HG02678 (cell line): ENCODE data around the gene CDC42BPA.
"Not testable (repeated sequence)": the region's sequence is repeated elsewhere in the genome, so short reads cannot be mapped to it uniquely, and the experiment has no call there.

Experiments used
- ATAC-seq: cut with Tn5 transposase; IDR thresholded peaks from one replicate; pipeline ENCODE4 v1.9.1; 2021; ENCODE audit warnings: mild to moderate bottlenecking, moderate library complexity; ENCODE audit not compliant: unreplicated experiment

CDC42BPA gene

GRCh38 chr1:227308367-227309336 is 9.6 kb downstream of the CDC42BPA start:
- ATAC-seq, result no peak

DNA sequence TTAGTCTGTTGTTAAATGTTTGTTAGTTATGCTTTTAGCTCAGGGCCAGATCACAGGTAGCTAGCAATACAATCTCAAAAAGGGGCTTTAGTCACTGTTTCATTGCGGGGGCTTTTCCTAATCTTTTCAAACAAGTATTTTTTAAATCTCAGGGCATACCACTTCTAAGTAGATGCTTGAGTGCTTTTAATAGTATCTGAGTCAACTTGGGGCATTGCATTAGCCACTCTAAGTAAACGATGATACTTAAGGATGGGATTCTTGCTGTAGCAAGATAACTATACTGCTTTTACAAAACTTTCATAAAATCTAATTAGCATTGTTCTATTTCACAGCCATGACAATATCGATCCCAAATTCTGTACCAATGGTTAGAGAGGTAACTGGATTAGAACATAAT is 11.6 kb downstream of the CDC42BPA start:
- no peak for ATAC-seq

DNA sequence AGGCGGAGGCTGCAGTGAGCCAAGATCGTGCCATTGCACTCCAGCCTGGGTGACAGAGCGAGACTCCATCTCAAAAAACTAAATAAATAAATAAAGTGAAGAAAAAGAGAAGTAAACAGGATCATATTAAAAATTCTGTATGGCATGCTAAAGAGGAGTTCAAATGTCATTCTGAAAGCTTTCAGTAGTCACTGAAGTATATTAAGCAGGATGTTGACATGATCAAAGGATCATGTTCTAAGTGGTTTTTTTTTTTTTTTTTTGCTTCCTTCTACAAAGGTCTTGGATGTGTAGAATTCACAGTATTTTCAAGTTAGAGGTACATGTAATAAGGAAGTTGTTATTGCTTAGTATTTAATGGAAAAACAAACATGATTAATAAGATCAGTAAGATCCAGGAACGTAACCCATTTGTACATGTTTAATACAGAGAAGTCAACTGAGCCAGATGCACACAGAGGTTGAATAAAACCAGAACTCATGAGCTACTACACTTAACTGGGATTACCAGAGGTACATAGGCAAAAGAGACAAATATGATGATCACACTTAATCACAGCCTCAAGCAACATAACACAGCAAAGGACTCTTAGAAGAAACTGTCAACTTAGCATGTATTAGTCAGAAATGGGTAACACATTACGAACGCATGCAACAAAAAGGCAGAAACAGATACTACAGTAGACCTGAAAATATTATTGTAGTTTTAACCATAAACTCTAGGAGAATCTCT is 12.2 kb downstream of the CDC42BPA start:
- ATAC-seq, result no peak

DNA sequence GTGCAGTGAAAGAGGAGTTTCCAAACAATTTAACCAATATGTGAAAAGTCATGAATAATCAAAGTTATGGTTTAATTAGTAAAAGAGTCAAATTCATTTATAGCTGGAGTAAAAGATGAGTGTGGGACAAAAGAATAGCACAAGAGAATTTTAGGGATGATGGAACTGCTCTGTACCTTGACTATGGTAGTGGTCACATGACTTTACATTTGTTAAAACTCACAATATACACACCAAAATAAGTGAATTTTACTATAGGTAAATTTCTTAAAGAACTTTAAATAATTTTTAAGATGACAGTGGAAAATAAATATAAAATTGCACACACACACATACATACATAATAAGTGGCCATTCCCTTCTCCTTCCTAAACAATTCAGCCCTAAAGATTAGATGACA is 13.6 kb downstream of the CDC42BPA start:
- no peak for ATAC-seq

DNA sequence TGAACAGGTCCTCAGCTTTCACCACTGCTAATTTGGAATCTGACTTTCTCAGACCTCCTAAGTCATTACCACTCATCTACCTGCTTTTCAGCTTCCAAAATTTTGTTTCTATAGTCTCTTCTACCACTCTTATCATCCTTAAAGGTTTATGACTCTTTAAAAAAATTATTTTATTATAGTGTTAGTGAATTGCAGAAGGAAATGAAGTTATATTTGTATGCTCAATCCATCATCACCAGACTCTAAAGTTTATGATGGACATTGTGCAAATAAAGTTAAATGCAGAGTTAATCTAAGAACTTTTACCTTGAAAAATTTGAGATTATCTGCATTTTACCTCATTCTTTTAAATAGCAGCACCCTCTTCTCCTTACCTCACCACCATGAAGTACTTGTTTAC is 14.6 kb downstream of the CDC42BPA start:
- ATAC-seq, result no peak

- no peak for ATAC-seq
Observed at GRCh38 chr1:227300682-227301081, 17.6 kb downstream of the CDC42BPA start.

- no peak for ATAC-seq
Observed at GRCh38 chr1:227299688-227300087, 18.6 kb downstream of the CDC42BPA start.

DNA sequence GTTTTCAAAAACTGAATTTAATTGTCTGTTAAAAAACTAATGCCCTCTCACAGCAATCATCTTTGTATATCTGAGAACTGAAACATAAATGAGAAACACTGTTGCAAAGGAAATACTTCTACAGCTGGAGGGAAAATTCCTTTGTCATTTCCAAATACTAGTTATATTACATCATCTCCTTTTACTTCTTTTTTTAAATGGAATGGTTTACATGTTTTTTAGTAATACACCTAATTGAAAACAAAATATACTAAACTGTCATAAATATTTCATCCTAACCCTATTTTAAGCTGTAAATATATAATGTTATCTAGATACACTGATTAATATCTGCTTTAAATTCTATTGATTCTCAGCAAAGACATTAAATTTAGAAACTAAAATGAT is 19.1 kb downstream of the CDC42BPA start:
- no peak for ATAC-seq

DNA sequence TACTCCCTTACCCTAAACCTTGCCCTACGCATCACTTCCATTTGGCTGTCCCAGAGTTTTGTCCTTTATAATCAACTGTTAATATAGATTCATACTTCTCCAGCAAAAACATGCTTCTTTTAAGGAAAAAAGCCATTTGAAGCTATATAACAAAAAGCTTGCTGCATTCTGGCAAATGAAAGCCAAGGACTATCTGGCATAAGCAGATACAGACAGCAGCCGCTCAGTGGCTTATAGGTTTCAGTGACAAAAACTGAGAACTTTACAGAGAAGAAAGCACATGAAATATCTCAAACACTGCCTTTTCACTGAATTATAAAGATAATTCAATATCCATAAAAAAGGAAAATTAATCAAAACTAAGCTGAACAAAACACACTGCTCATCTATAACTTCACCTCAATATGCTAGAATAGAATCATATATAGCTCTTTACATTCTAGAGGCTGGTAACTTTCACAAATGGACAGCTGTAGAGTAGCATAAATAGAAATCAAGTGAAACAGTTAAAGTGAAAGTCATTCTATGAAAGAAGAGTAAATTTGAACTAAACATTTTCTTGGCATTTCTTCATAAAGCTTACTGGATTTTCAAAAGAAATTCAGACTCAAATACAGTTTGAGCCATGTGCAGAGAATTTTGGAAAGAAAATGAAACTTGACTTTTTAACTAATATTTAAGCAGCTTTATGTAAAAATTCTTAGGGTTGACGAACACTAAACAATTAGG is 19.6 kb downstream of the CDC42BPA start:
- no peak for ATAC-seq

DNA sequence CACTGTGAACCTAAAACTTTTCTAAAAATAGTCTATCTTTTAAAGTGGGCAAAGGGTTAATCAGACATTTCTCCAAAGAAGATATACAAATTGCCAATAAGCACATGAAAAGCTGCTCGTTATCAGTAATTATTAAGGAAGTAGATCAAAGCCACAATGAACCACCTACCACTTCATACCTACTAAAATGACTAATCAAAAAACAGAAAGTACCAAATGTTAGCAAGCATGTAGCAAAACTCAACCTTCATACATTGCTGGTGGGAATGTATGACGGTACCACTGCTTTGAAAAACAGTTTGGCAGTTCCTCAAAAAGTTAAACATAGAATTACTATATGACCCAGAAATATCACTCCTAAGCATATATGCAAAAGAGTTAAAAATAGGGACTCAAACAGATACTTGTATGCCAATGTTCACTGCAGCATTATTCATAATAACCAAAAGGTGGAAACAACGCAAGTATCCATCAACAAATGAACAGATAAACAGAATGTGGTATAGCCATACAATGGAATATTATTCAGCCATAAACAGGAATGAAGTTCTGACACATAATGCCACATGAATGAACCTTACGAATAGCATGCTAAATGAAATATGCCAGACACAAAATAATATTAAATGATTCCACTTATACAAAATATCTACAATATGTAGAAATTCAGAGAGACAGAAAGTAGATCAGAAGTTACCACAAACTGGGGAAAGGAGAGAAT is 21.1 kb downstream of the CDC42BPA start:
- ATAC-seq, result no peak

GRCh38 chr1:227295609-227296008 is 22.7 kb downstream of the CDC42BPA start:
- ATAC-seq, result no peak

GRCh38 chr1:227285745-227286144 is 32.5 kb downstream of the CDC42BPA start:
- no peak for ATAC-seq

DNA sequence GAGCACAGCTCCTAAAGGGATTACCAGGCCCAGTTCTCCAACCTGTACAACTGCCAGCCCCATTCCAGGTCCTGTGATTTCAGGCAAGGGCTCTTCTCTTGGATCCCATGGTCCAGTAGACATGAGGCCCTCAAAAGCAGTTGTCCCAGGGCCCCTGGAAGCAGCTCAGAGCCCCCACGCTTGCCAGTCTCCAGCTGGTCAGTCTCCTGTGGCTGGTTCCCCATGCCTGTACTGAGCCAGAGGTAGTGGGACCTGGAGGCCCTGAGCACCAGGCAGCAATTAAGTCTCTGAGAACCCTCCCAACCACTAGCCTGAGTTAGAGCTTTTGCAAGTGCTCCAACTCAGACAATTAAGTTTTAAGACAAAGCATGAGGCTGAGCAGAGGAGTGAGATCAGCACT is 36.9 kb downstream of the CDC42BPA start:
- ATAC-seq, result no peak

- ATAC-seq, result no peak
Observed at GRCh38 chr1:227280836-227281235, 37.5 kb downstream of the CDC42BPA start.

GRCh38 chr1:227276156-227276693 is 42.1 kb downstream of the CDC42BPA start:
- not testable (repeated sequence) for ATAC-seq

GRCh38 chr1:227273557-227273956 is 44.7 kb downstream of the CDC42BPA start:
- no peak for ATAC-seq

GRCh38 chr1:227272428-227272827 is 45.9 kb downstream of the CDC42BPA start:
- ATAC-seq, result no peak

DNA sequence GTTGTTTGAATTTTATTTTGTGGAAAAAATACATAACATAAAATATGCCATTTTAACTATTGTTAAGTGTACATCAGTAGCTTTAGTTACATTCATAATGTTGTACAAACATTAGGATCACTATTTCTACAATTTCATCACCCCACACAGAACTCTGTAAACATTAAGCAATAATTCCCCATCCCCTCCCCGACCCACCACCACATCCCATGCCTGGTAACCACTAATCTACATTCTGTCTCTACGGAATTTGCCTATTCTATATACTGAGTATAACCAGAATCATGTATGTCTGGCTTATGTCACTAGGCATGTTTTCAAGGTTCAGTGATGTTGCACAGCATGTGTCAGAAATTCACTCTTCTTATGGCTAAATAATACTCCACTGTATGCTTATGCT is 47.7 kb downstream of the CDC42BPA start:
- ATAC-seq, result no peak

DNA sequence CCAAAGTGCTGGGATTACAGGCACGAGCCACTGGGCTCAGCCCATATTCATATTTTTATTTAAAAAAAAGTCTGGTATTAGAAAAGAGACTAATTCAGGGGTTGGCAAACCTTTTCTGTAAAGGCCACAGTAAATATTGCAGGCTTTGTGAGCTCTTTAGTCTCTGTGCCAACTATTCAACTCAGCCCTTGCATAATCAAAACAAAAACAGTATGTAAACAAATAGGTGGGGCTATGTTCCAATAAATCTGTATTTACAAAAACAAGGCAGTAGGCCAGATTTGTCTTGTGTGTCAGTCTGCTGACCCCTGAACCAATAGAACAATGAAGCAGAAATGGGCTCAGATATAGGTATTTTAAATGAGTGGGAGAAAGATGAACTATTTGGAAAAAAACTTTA is 49.3 kb downstream of the CDC42BPA start:
- ATAC-seq, result no peak

DNA sequence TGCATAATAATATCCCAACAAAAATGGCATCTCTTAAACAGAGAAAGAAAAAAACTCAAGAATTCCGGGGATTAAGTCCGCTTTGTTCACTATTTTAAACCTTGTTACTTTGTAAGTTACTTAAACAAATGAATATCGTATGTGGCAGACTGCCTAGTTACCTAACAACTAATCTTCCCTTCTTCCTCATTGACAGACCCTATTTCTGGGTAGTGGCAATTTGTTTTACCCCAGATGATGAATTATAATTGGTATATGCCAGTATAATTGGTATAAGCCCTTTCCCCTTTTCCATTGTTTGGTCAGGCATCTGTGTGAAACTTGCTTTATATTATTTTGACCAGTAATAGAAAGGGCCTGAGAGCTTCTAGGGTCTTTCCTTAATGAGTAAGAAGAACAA is 52.4 kb downstream of the CDC42BPA start:
- no peak for ATAC-seq
